ENCODE data around the gene CYP3A5.

DNA sequence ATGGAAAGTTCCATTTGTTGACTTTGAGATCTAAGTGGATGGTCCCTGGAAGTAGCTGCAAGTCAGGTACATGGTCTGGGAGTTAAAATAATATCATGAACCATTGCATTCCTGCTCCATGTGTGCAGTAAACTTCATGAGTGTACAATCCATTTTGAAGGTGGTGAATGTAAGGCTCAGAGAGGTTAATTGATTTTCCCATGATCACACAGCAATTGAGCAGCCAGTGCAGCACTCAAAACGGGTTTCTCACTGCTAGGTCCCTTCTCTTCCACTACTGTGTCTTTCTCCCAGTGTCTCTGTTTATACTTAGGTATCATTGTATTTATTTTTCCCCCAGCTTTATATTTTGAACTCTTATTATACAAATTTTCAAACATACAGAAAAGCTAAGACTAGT lies 53.1 kb downstream of the CYP3A5 start:
- TF ChIP-seq CEBPB (IDR thresholded peaks at IDR 0.05; ENCODE audit: low read depth, low read length) (no peak), BHLHE40 (IDR thresholded peaks at IDR 0.05; ENCODE audit: low read depth, low read length) (no peak), RAD21 (IDR thresholded peaks at IDR 0.05; ENCODE audit: low read length) (no peak), POLR2A (IDR thresholded peaks at IDR 0.05; ENCODE audit: low read depth, low read length) (no peak), SMC3 (IDR thresholded peaks at IDR 0.05; ENCODE audit: low read depth, low read length) (no peak), NFE2L2 (IDR thresholded peaks at IDR 0.05; ENCODE audit: low read depth, low read length) (no peak), RFX5 (IDR thresholded peaks at IDR 0.05; ENCODE audit: low read depth, low read length) (no peak)
- TF ChIP-seq, protein P1, sequence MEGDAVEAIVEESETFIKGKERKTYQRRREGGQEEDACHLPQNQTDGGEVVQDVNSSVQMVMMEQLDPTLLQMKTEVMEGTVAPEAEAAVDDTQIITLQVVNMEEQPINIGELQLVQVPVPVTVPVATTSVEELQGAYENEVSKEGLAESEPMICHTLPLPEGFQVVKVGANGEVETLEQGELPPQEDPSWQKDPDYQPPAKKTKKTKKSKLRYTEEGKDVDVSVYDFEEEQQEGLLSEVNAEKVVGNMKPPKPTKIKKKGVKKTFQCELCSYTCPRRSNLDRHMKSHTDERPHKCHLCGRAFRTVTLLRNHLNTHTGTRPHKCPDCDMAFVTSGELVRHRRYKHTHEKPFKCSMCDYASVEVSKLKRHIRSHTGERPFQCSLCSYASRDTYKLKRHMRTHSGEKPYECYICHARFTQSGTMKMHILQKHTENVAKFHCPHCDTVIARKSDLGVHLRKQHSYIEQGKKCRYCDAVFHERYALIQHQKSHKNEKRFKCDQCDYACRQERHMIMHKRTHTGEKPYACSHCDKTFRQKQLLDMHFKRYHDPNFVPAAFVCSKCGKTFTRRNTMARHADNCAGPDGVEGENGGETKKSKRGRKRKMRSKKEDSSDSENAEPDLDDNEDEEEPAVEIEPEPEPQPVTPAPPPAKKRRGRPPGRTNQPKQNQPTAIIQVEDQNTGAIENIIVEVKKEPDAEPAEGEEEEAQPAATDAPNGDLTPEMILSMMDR (conservative IDR thresholded peaks at IDR 0.05; ENCODE audit: low read depth, low read length), result no peak
- TF ChIP-seq, protein P2, sequence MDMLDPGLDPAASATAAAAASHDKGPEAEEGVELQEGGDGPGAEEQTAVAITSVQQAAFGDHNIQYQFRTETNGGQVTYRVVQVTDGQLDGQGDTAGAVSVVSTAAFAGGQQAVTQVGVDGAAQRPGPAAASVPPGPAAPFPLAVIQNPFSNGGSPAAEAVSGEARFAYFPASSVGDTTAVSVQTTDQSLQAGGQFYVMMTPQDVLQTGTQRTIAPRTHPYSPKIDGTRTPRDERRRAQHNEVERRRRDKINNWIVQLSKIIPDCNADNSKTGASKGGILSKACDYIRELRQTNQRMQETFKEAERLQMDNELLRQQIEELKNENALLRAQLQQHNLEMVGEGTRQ (IDR thresholded peaks at IDR 0.05; ENCODE audit: low read depth, low read length), result no peak
- TF ChIP-seq, protein P3, sequence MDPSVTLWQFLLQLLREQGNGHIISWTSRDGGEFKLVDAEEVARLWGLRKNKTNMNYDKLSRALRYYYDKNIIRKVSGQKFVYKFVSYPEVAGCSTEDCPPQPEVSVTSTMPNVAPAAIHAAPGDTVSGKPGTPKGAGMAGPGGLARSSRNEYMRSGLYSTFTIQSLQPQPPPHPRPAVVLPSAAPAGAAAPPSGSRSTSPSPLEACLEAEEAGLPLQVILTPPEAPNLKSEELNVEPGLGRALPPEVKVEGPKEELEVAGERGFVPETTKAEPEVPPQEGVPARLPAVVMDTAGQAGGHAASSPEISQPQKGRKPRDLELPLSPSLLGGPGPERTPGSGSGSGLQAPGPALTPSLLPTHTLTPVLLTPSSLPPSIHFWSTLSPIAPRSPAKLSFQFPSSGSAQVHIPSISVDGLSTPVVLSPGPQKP (IDR thresholded peaks at IDR 0.05; ENCODE audit: borderline replicate concordance, low read depth, low read length), result no peak

Data from IMR-90 (cell line).